Measurements from ENCODE around the gene PLCB4. TPM values are rescaled to one million over a fixed set of nuclear protein-coding genes. Genes with fewer than 3 reads are reported as not detected.

PLCB4 gene
- total RNA-seq, 1 donor from 2014 or later: 20.6 TPM

- Histone ChIP-seq H3F3A (ENCODE audit: low read depth) (no peaks in the 10 kb centered on the region), H3K4me2 (no peak overlapping the region), H3K9ac (no peak overlapping the region), H3K9me3 (ENCODE audit: low read depth) (no peaks in the 10 kb centered on the region), H4K20me1 (ENCODE audit: low read depth) (no peaks in the 10 kb centered on the region), H2AFZ (replicated peaks) (no peak overlapping the region), H3K27ac (no peak overlapping the region), H3K4me1 (peaks cover 4% of the 10 kb centered on the region), H3K27me3 (no peaks in the 10 kb centered on the region), H3K36me3 (no peaks in the 10 kb centered on the region), H3K4me3 (no peak overlapping the region), H3K79me2 (ENCODE audit: low read depth) (no peaks in the 10 kb centered on the region)
- Mint-ChIP-seq H3K36me3 (no peaks in the 10 kb centered on the region), H3K9me3 (no peaks in the 10 kb centered on the region), H3K4me3 (no peak overlapping the region), H3K27me3 (ENCODE audit: insufficient read depth, low read depth) (peaks cover 2% of the 10 kb centered on the region), H3K27ac (no peak overlapping the region), H3K4me1 (peaks cover 4% of the 10 kb centered on the region)
- TF ChIP-seq EZH2phosphoT487 (IDR thresholded peaks at IDR 0.05) (no peak), CTCF (IDR thresholded peaks at IDR 0.05) (no peak)
- DNase-seq (ENCODE audit: low spot score): no peak
These were observed 131.7 kb downstream of the PLCB4 start for GRCh38 chr20:9200620-9201019.

- Histone ChIP-seq H3K36me3 (no peaks in the 10 kb centered on the region), H3F3A (ENCODE audit: low read depth) (no peaks in the 10 kb centered on the region), H3K9me3 (ENCODE audit: low read depth) (no peaks in the 10 kb centered on the region), H3K9ac (no peak overlapping the region), H3K79me2 (ENCODE audit: low read depth) (no peaks in the 10 kb centered on the region), H3K4me1 (no peaks in the 10 kb centered on the region), H3K27ac (no peak overlapping the region), H4K20me1 (ENCODE audit: low read depth) (no peaks in the 10 kb centered on the region), H3K27me3 (no peaks in the 10 kb centered on the region), H3K4me2 (no peak overlapping the region), H2AFZ (replicated peaks) (no peak overlapping the region), H3K4me3 (no peak overlapping the region)
- Mint-ChIP-seq H3K4me1 (peaks cover 4% of the 10 kb centered on the region), H3K9me3 (no peaks in the 10 kb centered on the region), H3K27ac (no peak overlapping the region), H3K4me3 (no peak overlapping the region), H3K27me3 (ENCODE audit: insufficient read depth, low read depth) (peaks cover 2% of the 10 kb centered on the region), H3K36me3 (no peaks in the 10 kb centered on the region)
- no peak for DNase-seq (ENCODE audit: low spot score)
- TF ChIP-seq EZH2phosphoT487 (IDR thresholded peaks at IDR 0.05) (no peak), EZH2 (IDR thresholded peaks at IDR 0.05) (no peak)
These were observed 133.7 kb downstream of the PLCB4 start for GRCh38 chr20:9202420-9203080.

- Mint-ChIP-seq H3K27me3 (ENCODE audit: insufficient read depth, low read depth) (peaks cover 2% of the 10 kb centered on the region), H3K27ac (no peak overlapping the region), H3K4me3 (no peak overlapping the region), H3K36me3 (no peaks in the 10 kb centered on the region), H3K4me1 (peaks cover 4% of the 10 kb centered on the region), H3K9me3 (no peaks in the 10 kb centered on the region)
- Histone ChIP-seq H3K4me3 (no peak overlapping the region), H3K4me2 (no peak overlapping the region), H2AFZ (replicated peaks) (no peak overlapping the region), H3K4me1 (no peaks in the 10 kb centered on the region), H3K9ac (no peak overlapping the region), H3K27ac (no peak overlapping the region), H3K9me3 (ENCODE audit: low read depth) (no peaks in the 10 kb centered on the region), H4K20me1 (ENCODE audit: low read depth) (no peaks in the 10 kb centered on the region), H3K27me3 (no peaks in the 10 kb centered on the region), H3F3A (ENCODE audit: low read depth) (no peaks in the 10 kb centered on the region), H3K79me2 (ENCODE audit: low read depth) (no peaks in the 10 kb centered on the region), H3K36me3 (no peaks in the 10 kb centered on the region)
- no peak for TF ChIP-seq CTCF (IDR thresholded peaks at IDR 0.05)
- no peak for DNase-seq (ENCODE audit: low spot score)
These were observed 134.2 kb downstream of the PLCB4 start for GRCh38 chr20:9203081-9203447.

GRCh38 chr20:9204979-9205378 lies 136.1 kb downstream of the PLCB4 start:
- H3K9ac ChIP-seq: no peak overlapping the region
- DNase-seq (ENCODE audit: low spot score): no peak
- H3K9me3 Mint-ChIP-seq: no peaks in the 10 kb centered on the region
- H4K20me1 ChIP-seq (ENCODE audit: low read depth): no peaks in the 10 kb centered on the region
- H2AFZ ChIP-seq (replicated peaks): no peak overlapping the region
- H3K36me3 ChIP-seq: no peaks in the 10 kb centered on the region
- no peaks in the 10 kb centered on the region for H3F3A ChIP-seq (ENCODE audit: low read depth)
- no peaks in the 10 kb centered on the region for H3K27me3 ChIP-seq
- no peak overlapping the region for H3K4me3 Mint-ChIP-seq
- peaks cover 4% of the 10 kb centered on the region for H3K4me1 Mint-ChIP-seq
- TF ChIP-seq EZH2phosphoT487 (IDR thresholded peaks at IDR 0.05): no peak
- TF ChIP-seq EZH2 (IDR thresholded peaks at IDR 0.05): no peak
- no peak for TF ChIP-seq CTCF (IDR thresholded peaks at IDR 0.05)
- no peak overlapping the region for H3K27ac ChIP-seq
- no peaks in the 10 kb centered on the region for H3K36me3 Mint-ChIP-seq
- no peak overlapping the region for H3K4me2 ChIP-seq
- no peaks in the 10 kb centered on the region for H3K79me2 ChIP-seq (ENCODE audit: low read depth)
- no peak overlapping the region for H3K4me3 ChIP-seq
- H3K27me3 Mint-ChIP-seq (ENCODE audit: insufficient read depth, low read depth): peaks cover 2% of the 10 kb centered on the region
- H3K9me3 ChIP-seq (ENCODE audit: low read depth): no peaks in the 10 kb centered on the region
- H3K4me1 ChIP-seq: no peaks in the 10 kb centered on the region
- H3K27ac Mint-ChIP-seq: no peak overlapping the region
